IPS DF 4.7 (cell line): Measurements from ENCODE around the gene MBLAC2.

Source experiments
- DNase-seq: peaks from one replicate; pipeline ENCODE4 v3.0.0-alpha.2; 2013; ENCODE audit warnings: low spot score; ENCODE audit errors: extremely low read depth

Gene MBLAC2

GRCh38 chr5:90472783-90473395 lies 1.7 kb downstream of the MBLAC2 start:
- no peak for DNase-seq

- no peak for DNase-seq
Observed at GRCh38 chr5:90461288-90461687, 13.3 kb downstream of the MBLAC2 start.

- DNase-seq, result no peak
Observed at GRCh38 chr5:90446961-90447360, 27.6 kb downstream of the MBLAC2 start.

GRCh38 chr5:90440644-90441043 lies 33.9 kb downstream of the MBLAC2 start:
- DNase-seq, result no peak

GRCh38 chr5:90438100-90438499 lies 36.5 kb downstream of the MBLAC2 start:
- DNase-seq, result no peak

- no peak for DNase-seq
Observed at GRCh38 chr5:90437663-90438062, 36.9 kb downstream of the MBLAC2 start.

- peak; percentile 33 for DNase-seq
Observed at GRCh38 chr5:90434116-90434714, 40.4 kb downstream of the MBLAC2 start.

- DNase-seq, result no peak
Observed at GRCh38 chr5:90424245-90424644, 50.3 kb downstream of the MBLAC2 start.

- DNase-seq, result no peak
Observed at GRCh38 chr5:90421136-90421535, 53.4 kb downstream of the MBLAC2 start.

- no peak for DNase-seq
Observed at GRCh38 chr5:90418214-90418613, 56.4 kb downstream of the MBLAC2 start.

- DNase-seq, result no peak
Observed at GRCh38 chr5:90410178-90410762, 64.3 kb downstream of the MBLAC2 start.

- DNase-seq, result no peak
Observed at GRCh38 chr5:90409318-90410177, 65.0 kb downstream of the MBLAC2 start, which contains the start of gene CETN3. Gene CETN3 (minus strand): TSS chr5:90409756. CDS start chr5:90409661, 95 bp downstream.

GRCh38 chr5:90408571-90409317 lies 65.8 kb downstream of the MBLAC2 start:
- no peak for DNase-seq
